ENCODE data around the gene PRM3. TPM values are rescaled to one million over a fixed set of nuclear protein-coding genes. Genes with fewer than 3 reads are reported as not detected.

PRM3 gene
- total RNA-seq, 1 experiment from 2014 or later, result not detected

DNA sequence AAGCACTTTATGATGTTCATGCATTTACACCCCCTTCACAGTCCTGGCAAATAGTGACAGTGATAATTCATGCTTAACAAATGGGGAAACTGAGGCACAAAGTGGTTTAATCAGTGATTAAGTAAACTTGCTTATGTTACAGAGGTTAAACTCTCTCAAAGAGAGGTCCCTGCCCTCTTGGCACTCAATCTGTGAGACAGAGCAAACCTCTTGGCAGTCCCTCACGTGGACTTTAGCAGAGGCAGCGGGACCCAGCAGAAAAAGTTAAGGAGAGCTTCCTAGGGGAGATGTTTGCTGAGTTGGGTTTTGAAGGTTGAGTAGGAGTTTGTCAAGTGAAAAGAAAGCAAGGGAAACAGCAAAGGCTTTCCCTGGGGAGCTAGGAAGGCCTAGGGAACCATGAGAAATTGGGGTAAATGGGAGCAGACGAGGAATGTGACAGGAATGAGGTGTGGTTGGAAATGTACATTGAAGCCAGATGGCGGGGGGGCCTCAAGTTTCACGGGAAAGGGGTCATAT is 28.1 kb downstream of the PRM3 start:
- no peak for DNase-seq (ENCODE audit: low read depth)

DNA sequence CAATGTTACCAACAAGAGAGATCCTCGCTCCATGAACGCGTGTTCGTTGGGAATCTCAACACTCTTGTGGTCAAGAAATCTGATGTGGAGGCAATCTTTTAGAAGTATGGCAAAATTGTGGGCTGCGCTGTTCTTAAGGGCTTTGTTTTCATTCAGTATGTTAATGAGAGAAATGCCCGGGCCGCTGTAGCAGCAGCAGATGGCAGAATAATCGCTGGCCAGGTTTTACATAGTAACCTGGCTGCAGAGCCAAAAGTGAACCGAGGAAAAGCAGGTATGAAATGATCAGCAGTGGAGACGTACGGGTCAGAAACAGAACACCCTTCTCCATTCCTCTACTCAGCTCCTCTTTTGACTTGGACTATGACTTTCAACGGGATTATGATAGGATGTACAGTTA is 30.8 kb downstream of the PRM3 start:
- no peak for DNase-seq (ENCODE audit: low read depth)

DNA sequence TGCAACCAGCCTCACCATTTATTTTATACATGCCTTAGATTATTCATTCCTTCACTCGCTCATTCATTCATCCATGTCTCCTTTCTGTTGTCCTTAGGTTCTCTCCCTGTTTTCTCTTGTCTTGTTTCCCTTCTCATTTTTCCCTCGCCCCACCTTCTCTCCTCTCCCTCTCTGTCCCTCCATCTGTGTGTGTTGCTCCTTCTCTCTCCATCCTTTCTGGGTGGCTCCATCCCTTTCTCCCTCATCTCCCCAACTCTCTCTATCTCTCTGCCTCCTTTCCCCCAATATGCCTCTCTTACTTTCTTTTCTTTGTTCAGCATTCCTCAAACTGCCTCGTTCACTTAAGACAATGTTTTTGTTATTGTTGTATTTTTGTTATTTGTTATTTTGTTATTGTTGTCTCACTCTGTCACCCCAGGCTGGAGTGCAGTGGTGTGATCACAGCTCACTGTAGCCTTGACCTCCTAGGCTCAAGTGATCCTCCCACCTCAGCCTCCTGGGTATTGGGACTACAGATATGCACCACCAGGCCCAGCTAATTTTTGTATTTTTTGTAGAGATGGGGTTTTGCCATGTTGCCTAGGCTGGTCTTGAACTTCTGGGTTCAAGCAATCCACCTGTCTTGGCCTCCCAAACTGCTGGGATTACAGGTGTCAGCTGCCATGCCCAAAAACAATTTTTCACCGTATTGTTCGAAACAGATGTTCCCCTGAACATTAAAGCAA is 31.8 kb downstream of the PRM3 start:
- no peak for DNase-seq (ENCODE audit: low read depth)

DNA sequence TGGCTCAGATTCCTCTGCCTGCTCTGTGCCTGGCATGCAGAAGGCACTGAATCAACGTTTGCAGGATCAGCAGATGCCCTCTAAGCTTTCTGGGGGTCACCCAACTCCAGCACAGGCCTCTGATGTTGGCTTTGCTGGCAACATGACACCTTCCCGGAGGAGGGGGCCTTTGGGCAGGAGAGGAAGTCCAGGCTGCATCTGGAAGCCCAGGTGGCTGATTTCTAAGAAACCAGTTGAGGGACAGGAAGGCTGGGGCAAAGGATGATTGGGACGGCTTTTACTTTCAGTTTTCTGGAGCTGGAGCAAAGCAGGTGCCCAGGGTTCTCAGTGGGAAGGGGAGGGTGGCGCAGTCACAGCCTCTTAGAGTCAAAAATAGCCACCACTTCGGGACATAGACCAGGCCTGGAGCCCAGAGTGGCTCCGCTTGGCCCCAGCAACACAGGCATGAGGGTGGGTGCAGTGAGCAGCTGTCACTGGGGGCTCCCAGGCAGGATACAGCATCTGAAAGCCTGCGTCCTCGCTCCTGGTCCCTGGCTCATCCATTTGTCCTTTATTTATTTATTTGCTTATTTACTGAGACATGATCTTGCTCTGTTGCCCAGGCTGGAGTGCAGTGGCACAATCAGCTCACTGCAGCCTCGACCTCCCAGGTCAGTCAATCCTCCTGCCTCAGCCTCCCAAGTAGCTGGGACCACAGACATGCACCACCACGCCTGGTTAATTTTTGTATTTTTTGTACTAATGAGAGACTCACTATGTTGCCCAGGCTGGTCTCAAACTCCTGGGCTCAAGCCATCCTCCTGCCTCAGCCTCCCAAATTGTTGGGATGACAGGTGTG is 32.6 kb downstream of the PRM3 start:
- DNase-seq (ENCODE audit: low read depth), result no peak

DNA sequence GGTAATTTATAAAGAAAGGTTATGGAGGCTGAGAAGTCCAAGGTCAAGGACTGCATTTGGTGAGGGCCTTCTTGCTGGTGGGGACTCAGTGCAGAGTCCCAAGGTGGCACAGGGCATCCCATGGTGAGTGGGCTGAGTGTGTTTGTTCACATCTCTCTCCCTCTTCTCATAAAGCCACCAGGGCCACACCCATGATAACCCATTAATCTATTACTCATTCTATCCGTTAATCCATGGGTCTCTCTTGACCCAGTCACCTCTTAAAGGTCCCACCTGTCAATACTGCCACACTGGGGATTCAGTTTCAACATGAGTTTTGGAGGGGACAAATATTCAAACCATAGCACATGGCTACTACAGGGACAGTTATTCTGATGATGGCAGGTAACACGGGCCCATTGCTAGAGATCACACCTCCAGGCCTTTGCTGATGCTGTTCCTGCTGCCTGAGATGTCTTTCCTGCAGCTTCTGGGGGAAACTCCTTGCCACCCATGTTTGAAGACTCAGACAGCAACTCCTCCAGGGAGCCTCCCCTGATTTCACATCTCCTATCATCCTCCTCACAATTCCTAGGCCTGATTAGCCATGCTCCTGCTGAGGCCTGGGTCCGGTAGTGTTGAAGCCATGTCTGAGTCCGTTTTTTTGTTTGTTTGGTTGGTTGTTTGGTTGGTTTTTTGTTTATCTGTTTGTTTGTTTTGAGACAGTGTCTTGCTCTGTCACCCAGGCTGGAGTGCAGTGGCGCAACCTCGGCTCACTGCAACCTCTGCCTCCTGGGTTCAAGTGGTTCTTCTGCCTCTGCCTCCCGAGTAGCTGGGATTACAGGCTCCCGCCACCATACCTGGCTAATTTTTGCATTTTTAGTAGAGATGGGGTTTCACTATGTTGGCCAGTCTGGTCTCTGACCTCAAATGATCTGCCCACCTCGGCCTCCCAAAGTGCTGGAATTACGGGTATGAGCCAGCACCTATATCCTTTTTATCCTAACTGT is 33.5 kb downstream of the PRM3 start:
- DNase-seq (ENCODE audit: low read depth), result no peak

DNA sequence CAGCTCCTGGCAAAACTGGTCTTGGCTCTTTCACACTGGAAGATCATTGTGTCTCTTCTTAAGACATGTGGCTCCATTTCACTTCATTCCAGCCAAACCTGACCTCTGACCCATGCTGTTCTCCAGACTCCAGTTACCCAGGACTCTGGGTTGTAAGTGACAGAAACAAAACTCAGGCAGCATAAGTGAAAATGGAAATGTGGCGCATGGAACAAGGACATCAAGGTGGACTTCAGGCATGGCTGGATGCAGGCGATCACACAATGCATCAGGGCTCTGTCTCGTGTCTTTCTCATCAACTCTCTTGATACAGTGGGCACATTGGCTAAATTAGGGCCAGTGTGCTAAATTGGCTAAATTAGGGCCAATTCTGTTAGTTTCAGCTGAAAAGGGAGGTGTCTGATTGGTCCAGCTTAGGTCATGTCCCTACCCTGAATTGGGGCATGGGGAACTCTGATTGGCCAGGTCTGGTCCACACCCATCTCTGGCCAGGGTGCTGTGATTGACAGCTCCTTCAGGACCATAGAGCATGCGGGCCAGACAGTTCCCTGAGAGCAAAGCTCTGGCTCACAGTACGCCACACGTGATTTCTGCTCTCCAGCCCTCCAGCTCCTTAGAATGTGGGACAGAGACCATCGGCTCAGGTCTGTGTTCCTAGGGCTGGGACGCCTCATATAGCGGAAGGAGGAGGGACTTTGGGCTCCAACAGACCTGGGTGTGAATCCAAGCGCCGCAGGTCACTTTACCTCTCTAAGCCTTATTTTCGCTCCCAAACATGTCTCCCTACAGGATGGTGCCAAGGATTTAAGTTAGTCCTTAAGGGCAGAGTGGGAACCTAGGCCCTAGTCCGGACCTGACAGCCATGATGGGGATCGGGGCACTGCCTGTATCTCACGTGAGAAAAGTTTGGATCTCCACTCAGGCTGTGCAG is 34.9 kb downstream of the PRM3 start:
- no peak for DNase-seq (ENCODE audit: low read depth)

DNA sequence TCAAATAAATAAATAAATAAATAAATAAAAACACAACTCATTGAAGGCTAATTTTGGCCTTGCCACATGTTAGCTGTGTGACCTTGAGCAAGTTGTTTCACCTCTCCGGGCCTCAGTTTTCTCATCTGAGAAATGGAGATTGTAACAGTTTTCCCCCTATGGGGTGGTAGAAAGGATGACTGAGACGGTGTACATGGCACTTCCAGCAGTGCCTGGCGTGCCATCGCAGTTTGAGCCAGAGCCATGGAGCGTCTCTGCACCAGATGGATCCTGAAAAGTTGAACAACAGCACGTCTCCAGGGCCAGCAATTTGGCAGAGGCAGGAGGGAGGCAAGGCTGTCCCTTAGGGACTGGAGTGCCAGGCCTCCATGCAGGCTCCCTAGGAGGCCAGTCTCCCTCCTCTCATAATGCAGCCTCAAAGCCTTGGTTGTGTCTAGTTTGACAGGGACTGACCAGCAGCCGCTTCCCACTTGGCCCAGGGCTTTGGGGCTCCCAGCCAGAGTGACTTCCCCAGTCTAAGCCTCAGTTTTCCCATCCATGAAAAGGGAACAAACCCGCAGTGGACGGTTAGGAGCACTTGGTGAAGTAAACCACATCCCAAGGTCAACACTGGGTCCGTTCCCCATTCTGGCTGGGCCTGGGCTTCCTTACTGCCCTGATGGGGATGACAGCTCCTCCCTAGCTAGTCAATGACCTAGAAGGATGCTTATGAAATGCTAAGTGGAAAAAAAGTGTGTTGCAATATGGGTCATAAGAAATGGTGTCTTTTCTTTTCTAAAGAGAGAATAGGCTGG is 36.8 kb downstream of the PRM3 start:
- no peak for DNase-seq (ENCODE audit: low read depth)

DNA sequence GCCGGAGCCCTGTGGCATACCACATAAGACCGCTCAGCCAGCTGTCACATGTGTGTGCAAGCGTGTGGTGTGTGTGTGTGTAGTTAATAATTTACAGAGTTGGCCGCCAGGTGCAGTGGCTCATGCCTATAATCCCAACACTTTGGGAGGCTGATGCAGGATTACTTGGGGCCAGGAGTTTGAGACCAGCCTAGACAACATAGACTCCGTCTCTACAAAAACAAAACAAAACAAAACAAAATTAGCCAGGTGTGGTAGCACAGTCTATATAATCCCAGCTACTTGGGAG is 37.8 kb downstream of the PRM3 start:
- DNase-seq (ENCODE audit: low read depth), result no peak

DNA sequence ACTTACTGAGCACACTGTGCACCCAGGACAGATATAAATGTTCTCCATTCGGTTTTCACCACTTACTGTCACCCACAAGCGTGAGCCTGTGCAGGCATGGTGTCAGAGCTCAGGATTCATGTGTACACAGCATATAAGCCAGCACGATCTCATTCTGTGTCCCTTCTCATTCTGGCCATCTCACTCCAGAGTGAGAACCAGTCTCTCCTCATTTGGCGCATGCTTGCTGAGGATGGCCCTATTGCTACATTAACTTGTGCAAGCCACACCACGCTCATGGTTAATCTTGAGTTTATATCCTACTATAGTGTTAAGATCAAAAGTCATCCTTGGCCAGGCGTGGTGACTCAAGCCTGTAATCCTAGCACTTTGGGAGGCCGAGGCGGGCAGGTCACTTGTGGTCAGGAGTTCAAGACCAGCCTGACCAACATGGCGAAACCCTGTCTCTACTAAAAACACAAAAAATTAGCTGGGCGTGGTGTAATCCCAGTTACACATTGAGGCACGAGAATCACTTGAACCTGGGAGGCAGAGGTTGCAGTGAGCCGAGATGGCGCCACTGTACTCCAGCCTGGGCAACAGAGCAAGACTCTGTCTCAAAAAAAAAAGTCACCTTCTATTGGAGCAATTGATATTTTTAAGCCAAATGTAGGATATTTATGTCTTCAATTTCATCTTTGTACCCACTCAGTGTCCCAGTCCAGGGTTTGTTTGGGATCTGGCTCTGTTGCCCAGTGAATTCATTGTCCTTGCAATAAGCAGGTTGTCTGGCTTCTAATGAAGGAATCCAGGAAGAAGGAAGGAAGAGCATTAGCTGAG is 38.3 kb downstream of the PRM3 start:
- no peak for DNase-seq (ENCODE audit: low read depth)

DNA sequence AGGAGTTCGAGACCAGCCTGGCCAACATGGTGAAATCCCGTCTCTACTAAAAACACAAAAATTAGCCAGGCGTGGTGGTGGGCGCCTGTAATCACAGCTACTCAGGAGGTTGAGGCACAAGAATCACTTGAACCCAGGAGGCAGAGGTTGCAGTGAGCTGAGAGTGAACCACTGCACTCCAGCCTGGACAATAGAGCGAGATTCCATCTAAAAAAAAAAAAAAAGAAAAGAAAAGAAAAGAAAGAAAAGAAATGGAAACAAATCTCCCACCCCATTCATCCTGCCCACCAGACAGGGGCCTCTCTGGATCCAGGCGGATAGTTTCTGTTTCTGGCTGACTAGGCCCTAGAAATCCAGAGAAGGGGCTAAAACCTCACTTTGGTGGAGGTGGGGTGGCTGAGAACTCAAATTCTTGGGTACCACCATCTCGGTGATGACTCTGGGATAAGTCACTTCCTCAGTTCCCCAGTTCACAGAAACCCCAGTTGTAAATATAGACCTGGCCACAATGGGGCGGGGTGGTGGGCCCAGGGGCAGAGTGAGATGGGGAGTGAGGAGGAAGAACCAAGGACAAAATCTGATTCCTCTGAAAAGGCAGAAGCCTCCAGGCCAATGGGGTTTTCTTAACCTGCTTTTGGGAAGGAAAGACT is 39.6 kb downstream of the PRM3 start:
- DNase-seq (ENCODE audit: low read depth), result peak; percentile 27

DNA sequence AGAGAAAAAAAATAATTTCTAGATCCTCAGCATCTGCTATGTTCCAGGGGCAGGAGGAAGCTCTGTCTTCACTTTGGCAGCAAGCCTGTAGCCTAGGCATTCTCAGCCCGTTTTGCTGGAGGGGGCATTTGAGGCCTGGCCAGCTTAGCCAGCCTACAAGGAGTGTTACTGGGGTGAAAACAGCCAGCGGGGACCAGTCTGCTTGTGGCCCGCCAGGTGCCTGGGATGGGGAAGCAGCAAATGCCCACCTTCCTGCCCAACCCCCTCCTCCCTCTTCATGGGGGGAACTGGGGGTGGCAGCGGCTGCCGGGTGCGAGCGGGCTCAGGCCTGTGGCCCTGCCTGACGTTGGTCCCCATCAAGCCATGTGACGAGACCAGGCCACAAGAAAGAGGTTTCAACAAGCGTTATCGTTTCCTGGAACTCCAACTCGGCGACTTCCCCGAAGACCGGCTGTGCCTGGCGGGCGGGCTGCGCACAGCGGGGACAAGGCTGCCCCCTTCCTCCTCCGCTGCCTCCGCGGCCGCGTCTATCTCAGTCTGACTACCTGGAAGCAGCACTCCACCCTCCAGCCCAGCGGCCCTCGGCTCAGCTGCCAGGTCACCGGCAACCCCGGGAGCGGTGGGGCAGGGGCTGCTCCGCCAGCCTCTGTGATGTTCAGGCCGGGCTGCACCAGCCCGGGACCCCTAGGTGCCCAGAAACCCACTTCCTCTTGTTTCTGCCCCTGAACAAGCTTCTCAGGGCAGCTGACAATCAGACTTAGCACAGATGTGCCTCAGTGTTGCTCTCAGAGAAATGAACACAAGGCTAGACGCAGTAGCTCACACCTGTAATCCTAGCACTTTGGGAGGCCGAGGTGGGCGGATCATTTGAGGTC is 40.3 kb downstream of the PRM3 start:
- no peak for DNase-seq (ENCODE audit: low read depth)

DNA sequence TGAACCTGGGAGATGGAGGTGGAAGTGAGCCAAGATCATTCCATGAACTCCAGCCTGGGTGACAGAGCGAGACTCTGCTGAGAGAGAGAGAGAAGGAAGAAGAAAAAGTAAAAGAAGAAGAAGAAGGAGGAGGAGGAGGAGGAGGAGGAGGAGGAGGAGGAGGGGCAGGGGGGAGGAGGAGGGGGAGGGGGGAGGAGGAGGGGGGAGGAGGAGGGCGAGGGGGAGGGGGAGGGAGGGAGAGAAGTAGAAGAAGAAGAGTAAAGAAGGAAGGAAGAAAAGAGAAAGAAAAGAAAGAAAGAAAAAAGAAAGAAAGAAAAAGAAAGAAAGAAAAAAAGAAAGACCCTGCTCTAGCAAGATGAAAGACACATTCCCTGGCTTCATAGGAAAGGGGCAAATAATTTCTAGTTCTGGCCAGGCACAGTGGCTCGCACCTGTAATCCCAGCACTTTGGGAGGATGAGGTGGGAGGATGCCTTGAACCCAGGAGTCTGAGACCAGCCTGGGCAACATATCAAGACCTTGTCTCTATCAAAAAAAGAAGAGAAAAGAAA is 41.1 kb downstream of the PRM3 start:
- DNase-seq (ENCODE audit: low read depth), result no peak

DNA sequence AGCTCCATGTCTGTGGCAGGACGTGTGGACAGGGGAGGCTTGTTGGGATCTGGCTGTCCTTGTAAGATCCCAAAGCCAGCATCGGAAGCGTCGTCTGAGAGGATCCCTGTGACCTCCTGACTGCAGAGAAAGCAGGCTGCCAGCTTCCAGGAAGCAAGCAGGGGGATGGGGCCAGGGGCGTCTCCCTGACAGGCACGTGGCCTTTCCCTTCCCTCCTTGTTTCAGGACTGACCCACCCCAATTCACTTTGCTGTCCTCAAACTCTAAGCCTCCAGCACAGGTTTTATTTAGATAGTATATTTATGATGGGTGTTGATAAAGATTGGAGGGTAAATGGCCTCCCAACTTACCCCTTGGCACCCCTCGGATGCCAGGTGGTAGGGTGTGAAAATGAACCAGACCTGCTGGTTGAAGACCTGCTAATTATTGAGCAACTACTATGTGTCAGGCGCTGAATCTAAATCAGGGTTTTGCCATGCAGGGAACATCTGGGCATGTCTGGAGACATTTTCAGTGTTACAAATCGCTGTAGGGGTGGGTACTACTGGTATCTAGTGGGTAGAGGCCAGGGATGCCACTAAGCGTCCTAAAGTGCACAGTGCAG is 42.0 kb downstream of the PRM3 start:
- DNase-seq (ENCODE audit: low read depth), result no peak

DNA sequence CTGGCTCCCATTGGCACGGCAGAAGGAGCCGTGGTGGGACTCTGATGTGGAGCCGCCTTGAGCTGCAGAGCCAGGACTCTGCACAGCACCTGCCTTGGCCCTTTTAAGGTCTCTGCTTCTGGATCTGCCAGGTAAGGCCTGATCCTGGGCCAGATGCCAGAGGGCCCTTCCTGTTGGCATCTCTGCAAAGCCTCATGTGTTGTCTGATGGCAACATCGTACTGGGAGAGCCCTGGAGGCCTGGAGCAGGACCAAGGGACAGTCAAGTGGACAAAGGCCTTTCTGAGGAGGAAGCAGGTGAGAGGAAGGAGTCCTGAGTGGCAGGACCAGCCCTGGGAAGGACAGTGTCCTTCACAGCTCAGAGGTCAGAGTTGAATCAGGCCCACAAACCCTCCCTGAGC is 43.5 kb downstream of the PRM3 start:
- DNase-seq (ENCODE audit: low read depth), result no peak

DNA sequence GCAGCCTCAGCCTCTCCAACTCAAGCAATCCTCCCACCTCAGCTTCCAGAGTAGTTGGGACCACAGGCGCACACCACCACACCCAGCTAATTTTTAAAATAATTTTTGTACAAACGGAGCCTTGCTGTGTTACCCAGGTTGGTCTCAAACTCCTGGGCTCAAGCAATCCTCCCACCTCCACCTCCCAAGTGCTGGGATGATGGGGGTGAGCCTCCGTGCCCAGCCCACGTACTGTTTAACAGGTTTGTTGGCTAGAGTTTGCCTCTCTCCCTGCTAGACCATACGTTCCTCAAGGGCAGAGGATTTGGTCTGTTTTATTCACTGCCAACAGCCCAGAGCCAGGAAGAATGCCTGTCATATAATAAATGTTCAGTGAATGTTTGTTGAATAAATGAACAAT is 44.0 kb downstream of the PRM3 start:
- DNase-seq (ENCODE audit: low read depth), result no peak

DNA sequence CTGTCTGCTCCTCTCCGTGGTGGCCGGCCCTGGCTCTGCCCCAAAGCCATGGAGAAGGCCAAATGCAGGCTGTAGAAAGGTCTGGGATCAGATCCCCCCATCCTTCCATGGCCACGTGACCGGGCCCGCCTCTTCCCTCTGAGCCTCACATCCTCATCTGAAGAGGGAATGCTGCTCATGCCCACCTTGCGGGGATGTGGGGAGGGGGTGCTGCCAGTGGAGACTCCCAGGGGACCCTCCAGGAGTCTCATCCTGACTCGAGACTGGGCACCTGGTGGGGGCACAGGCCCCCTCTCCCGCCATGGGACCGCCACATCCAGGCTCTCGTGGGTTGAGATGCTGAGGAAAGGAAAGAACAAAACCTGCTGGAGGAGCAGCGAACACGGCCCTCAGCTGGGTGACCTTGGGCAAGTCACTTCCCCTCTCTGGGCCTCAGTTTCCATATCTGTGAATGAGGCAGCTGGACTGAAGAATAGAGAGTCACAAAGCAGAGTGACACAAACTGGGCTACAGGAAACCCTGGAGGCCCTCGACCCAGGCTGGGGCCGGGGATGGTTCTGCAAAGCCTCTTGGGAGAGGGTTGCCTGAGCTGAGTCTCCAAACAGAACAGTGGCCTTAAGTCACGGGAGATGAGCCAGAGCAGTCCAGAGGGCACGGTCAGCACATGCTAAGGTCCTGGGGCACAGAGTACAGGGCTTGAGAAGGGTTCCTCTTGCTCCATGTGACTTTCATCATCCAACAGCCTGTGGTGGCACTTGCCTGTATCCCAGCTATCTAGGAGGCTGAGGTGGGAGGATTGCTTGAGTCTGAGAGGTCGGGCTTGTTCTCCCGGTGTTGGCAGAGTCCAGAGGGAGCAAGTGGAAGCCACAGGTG is 47.5 kb downstream of the PRM3 start:
- DNase-seq (ENCODE audit: low read depth), result no peak
